Glutamatergic neuron (in vitro differentiated cells): Measurements from ENCODE around the gene LDLR. TPM values are rescaled to one million over a fixed set of nuclear protein-coding genes. Genes with fewer than 3 reads are reported as not detected.

Experiments used
- DNase-seq: peaks from one replicate; pipeline ENCODE4 v3.0.0; 2022
- H3K27ac Mint-ChIP-seq: one replicate; pipeline ENCODE4 v1.8.0; 2020; ENCODE audit warnings: mild to moderate bottlenecking, mixed read lengths, inconsistent platforms; ENCODE audit not compliant: unreplicated experiment
- H3K27me3 Mint-ChIP-seq: one replicate; pipeline ENCODE4 v1.8.0; 2020; ENCODE audit warnings: mild to moderate bottlenecking, moderate library complexity, mixed read lengths, inconsistent platforms; ENCODE audit not compliant: unreplicated experiment
- H3K36me3 Mint-ChIP-seq: one replicate; pipeline ENCODE4 v1.8.0; 2020; ENCODE audit warnings: mild to moderate bottlenecking, mixed read lengths, inconsistent platforms; ENCODE audit not compliant: unreplicated experiment
- H3K4me1 Mint-ChIP-seq: one replicate; pipeline ENCODE4 v1.8.0; 2020; ENCODE audit warnings: mild to moderate bottlenecking, low read depth, mixed read lengths, inconsistent platforms; ENCODE audit not compliant: unreplicated experiment
- H3K4me3 Mint-ChIP-seq: one replicate; pipeline ENCODE4 v1.8.0; 2020; ENCODE audit warnings: mild to moderate bottlenecking, mixed read lengths, inconsistent platforms; ENCODE audit not compliant: unreplicated experiment
- H3K9me3 Mint-ChIP-seq: one replicate; pipeline ENCODE4 v1.8.0; 2020; ENCODE audit warnings: mild to moderate bottlenecking, moderate library complexity, mixed read lengths, inconsistent platforms; ENCODE audit not compliant: unreplicated experiment
- total RNA-seq: library from RNA; stranded (reverse); fragmentation: NEBNext Ultra II Directional; extraction: Animal tissue kit (Norgen Biotek cat#: 25700); gene quantifications from one replicate; pipeline ENCODE4 v1.2.1, GENCODE V29; 2021; ENCODE audit not compliant: unreplicated experiment
- TF ChIP-seq, protein P1 (sequence below): fragments of 200-600 bp; sonication (generic); IDR thresholded peaks from one replicate; pipeline ENCODE4 v1.5.0; 2021; ENCODE audit not compliant: partially characterized antibody, unreplicated experiment

Gene LDLR
- total RNA-seq, 1 donor from 2014 or later: 147 TPM

DNA sequence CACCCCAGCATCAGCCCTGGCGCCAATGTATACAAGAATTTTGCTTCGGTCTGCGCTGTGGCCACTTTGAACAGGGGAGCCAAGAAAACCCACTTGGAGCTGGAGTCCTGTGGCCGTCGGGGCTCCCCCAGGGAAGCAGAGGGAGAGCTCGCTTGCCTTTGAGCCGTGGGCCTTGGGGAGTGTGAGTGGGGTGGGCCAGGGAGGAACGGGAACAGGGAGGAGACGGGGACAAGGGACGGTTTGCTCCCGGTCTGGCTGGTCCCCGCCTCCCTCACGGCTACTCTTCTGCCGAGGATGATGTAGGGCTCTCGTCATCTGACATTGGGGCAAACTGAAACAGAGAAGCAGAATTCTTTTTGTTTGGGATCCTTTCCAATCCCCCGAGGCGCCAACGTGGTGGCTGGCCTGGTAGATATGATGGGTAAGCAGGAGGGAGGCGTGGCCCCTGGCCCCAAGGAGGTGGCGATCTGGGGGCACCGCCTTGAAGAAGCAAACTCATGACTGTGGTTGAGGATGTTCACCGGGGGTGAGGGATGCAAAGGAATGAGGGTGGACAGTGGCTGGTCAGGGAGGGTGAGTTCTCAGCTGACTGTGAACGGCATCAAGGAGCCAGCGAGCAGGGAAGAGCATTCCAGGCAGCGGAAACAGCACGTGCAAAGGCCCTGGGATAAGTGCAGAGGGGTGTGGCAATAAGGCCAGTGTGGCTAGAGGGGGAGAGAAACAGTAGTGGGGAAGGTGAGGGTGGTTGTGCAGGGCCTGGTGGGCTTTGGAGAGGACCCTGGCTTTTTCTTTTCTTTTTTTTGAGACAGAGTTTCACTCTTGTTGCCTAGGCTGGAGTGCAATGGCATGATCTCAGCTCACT is 77.2 kb downstream of the LDLR start:
- peaks cover 1% of the 10 kb centered on the region for H3K9me3 Mint-ChIP-seq
- TF ChIP-seq, protein P1, sequence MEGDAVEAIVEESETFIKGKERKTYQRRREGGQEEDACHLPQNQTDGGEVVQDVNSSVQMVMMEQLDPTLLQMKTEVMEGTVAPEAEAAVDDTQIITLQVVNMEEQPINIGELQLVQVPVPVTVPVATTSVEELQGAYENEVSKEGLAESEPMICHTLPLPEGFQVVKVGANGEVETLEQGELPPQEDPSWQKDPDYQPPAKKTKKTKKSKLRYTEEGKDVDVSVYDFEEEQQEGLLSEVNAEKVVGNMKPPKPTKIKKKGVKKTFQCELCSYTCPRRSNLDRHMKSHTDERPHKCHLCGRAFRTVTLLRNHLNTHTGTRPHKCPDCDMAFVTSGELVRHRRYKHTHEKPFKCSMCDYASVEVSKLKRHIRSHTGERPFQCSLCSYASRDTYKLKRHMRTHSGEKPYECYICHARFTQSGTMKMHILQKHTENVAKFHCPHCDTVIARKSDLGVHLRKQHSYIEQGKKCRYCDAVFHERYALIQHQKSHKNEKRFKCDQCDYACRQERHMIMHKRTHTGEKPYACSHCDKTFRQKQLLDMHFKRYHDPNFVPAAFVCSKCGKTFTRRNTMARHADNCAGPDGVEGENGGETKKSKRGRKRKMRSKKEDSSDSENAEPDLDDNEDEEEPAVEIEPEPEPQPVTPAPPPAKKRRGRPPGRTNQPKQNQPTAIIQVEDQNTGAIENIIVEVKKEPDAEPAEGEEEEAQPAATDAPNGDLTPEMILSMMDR: no peak

GRCh38 chr19:11168568-11168967 is 79.3 kb downstream of the LDLR start:
- Mint-ChIP-seq H3K4me3 (no peak overlapping the region), H3K27ac (no peak overlapping the region), H3K27me3 (peaks cover 3% of the 10 kb centered on the region), H3K36me3 (peaks cover 6% of the 10 kb centered on the region), H3K9me3 (peaks cover 1% of the 10 kb centered on the region), H3K4me1 (no peaks in the 10 kb centered on the region)
- TF ChIP-seq, protein P1: no peak
- DNase-seq: no peak

More for the DNA sequence above, 77.2 kb downstream of the LDLR start:
- H3K27me3 Mint-ChIP-seq: peaks cover 1% of the 10 kb centered on the region
- H3K4me1 Mint-ChIP-seq: no peaks in the 10 kb centered on the region
- no peak overlapping the region for H3K27ac Mint-ChIP-seq
- no peak for DNase-seq
- H3K36me3 Mint-ChIP-seq: peaks cover 6% of the 10 kb centered on the region
- no peak overlapping the region for H3K4me3 Mint-ChIP-seq

- Mint-ChIP-seq H3K36me3 (no peaks in the 10 kb centered on the region), H3K27ac (no peak overlapping the region), H3K4me1 (no peaks in the 10 kb centered on the region), H3K9me3 (peaks cover 1% of the 10 kb centered on the region), H3K27me3 (peaks cover 3% of the 10 kb centered on the region), H3K4me3 (no peak overlapping the region)
- TF ChIP-seq, protein P1: no peak
- no peak for DNase-seq
These were observed 80.8 kb downstream of the LDLR start for GRCh38 chr19:11169896-11170678.

DNA sequence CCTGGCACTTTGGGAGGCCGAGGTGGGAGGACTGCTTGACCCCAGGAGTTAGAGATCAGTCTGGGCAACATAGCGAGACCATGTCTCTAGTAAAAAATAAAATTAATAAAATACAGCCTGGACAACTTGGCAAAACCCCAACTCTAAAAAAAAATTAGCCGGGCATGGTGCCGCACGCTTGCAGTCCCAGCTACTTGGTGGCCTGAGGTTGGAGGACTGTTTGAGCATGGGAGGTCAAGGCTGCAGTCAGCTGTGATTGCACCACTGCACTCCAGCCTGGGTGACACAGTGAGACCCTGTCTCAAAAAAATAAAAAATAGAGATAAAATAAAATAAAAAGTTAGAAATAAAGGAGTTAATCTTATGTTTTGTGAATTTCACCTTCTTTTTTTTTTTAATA is 81.9 kb downstream of the LDLR start:
- peaks cover 2% of the 10 kb centered on the region for H3K27me3 Mint-ChIP-seq
- DNase-seq: no peak
- no peak overlapping the region for H3K4me3 Mint-ChIP-seq
- no peak overlapping the region for H3K27ac Mint-ChIP-seq
- TF ChIP-seq, protein P1: no peak
- H3K36me3 Mint-ChIP-seq: no peaks in the 10 kb centered on the region
- H3K9me3 Mint-ChIP-seq: peaks cover 1% of the 10 kb centered on the region
- H3K4me1 Mint-ChIP-seq: no peaks in the 10 kb centered on the region
